HG02885 (cell line): ENCODE results near the gene PLD4.

Source experiments
- ATAC-seq: cut with Tn5 transposase; IDR thresholded peaks from one replicate; pipeline ENCODE4 v1.9.1; 2021; ENCODE audit warnings: mild to moderate bottlenecking; ENCODE audit not compliant: unreplicated experiment, poor library complexity

Gene PLD4

GRCh38 chr14:104981699-104982541, 57.2 kb downstream of the PLD4 start:
- ATAC-seq: no peak

GRCh38 chr14:104982548-104983230, 58.0 kb downstream of the PLD4 start:
- ATAC-seq: no peak
